HG03064 (cell line): ENCODE data around the gene UBE2Q1.

ENCODE experiments used
- ATAC-seq: cut with Tn5 transposase; IDR thresholded peaks from one replicate; pipeline ENCODE4 v1.9.1; 2021; ENCODE audit warnings: low read depth; ENCODE audit not compliant: unreplicated experiment

UBE2Q1 gene

GRCh38 chr1:154519591-154519991 is 38.9 kb downstream of the UBE2Q1 start:
- no peak for ATAC-seq

- no peak for ATAC-seq
Measured at GRCh38 chr1:154517661-154518060, 40.8 kb downstream of the UBE2Q1 start.

DNA sequence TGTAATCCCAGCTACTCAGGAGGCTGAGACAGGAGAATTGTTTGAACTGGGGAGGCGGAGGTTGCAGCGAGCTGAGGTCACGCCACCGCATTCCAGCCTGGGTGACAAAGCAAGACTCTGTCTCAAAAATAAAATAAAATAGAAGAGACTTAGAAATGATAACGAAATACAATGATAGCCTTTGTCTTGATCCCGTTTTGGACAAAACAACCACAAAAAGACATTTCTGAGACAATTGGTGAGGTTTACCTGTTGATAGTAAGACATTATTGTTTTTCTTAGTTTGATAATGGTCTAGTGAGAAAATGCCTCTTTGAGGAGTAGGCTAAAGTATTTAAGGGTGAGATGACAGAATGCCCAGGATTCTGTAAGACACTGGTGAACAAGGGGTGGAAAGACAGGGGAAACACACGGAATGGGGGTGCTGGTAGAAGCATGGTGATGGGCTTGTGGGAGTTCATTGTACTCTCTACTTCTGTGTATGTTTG is 44.4 kb downstream of the UBE2Q1 start:
- no peak for ATAC-seq

- no peak for ATAC-seq
Measured at GRCh38 chr1:154512760-154513159, 45.7 kb downstream of the UBE2Q1 start.

- ATAC-seq: no peak
Measured at GRCh38 chr1:154503898-154504297, 54.6 kb downstream of the UBE2Q1 start.

GRCh38 chr1:154502744-154503115 is 55.7 kb downstream of the UBE2Q1 start:
- no peak for ATAC-seq

DNA sequence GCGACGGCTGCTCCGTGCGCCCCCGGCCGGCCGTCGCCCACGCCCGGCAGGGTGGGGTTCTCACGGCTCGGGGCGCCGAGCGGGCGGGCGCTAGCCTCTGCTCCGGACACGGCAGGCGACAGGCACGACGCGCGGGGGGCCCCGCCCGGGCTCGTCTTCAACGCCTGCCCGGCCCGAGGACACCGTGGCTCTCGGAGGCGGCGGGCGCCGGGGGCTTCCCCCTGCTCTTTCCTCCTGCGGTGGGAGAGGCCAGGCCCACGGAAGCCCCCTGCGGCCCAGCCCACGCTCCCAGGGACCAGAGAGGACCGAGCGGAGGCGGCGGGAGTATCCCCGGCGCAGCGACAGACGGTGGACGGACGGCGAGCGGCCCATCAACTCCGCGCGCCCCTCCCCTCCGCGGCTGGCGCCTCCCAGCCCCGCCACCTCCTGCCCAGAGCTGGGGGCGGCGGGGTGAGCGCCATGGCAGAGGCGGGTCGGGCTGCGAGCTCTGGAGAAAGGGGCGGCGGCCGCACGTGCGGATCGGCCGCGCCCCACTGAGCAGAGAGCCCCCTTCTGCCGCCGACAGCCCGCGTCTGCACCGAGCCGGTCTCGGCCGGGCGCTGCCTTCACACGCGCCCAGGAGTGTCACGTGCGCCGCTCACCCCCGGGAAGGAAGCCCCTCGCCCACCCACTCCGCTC is 56.3 kb downstream of the UBE2Q1 start, which contains the start of the genes SHE and TDRD10:
TSS of gene SHE (minus strand) at position 347 of the 678 bp plus-strand sequence. CDS start 386 bp downstream, outside the sequence.
TSS of gene TDRD10 (plus strand) at position 154 of the 678 bp plus-strand sequence. CDS start 4,685 bp downstream, outside the sequence.
- no peak for ATAC-seq

DNA sequence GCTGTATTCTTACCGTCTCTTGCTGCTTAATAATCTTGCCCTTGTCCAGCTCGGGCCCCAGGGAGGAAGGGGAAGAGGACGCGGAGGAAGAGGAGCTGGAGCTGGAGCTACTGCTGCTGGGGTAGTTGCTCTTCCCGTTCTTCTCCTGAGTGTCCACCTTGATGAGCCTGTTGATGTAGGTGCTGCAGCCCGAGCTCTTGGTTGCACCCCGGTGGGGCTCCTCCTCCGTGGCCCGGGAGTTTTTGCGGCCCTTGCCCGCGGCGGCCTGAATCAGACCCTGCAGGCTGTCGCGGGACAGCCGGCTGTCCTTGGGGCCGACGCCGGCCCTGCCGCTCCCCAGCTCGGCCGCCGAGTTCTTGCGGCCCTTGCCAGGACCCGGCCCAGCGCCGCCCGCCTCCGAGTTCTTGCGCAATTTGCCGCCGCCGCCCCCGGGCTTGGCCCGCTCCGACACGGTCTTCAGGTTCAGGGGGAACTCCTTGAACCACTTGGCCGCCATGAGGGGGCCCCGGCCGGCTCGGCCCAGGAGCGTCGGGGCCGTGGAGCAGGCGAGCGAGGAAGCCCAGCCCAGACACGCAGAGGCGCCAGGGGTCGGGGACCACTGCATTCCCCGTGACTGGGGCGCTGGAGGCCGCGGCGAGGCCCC is 56.9 kb downstream of the UBE2Q1 start:
- ATAC-seq: no peak

GRCh38 chr1:154500533-154500932 is 57.9 kb downstream of the UBE2Q1 start:
- ATAC-seq: no peak

- ATAC-seq: no peak
Measured at GRCh38 chr1:154499446-154499845, 59.0 kb downstream of the UBE2Q1 start.
